Measurements from ENCODE around the gene MEDAG.

The MEDAG gene

GRCh38 chr13:30932481-30933353 is 26.6 kb downstream of the MEDAG start, which contains the start of gene TEX26:
TEX26 (plus strand) TSS chr13:30932656; CDS start chr13:30932716, 60 bp downstream.
- no peak for DNase-seq (ENCODE audit: low read depth in 1 of 2, low spot score in 1 of 2)
- no peak within 1 kb of the TSS for H3K4me3 ChIP-seq (replicated peaks; ENCODE audit: insufficient read depth, low read length)
- no peak for TF ChIP-seq SPI1 (IDR thresholded peaks at IDR 0.05; ENCODE audit: borderline replicate concordance, low read depth)
- TF ChIP-seq REST (IDR thresholded peaks at IDR 0.05; ENCODE audit: insufficient replicate concordance, low read depth), result no peak
- no peak for TF ChIP-seq POLR2AphosphoS5 (IDR thresholded peaks at IDR 0.05; ENCODE audit: low read depth)
- no peak for TF ChIP-seq GABPA (IDR thresholded peaks at IDR 0.05; ENCODE audit: low read depth)
- no peak for TF ChIP-seq CTCF (IDR thresholded peaks at IDR 0.05; ENCODE audit: insufficient read depth, low read length)

GRCh38 chr13:30933354-30933670 is 27.2 kb downstream of the MEDAG start:
- H3K27ac ChIP-seq (replicated peaks), result no peak overlapping the region
- DNase-seq (ENCODE audit: low read depth in 1 of 2, low spot score in 1 of 2), result no peak
- H3K27me3 ChIP-seq (ENCODE audit: insufficient read depth, poor library complexity, severe bottlenecking), result no peaks in the 10 kb centered on the region
- TF ChIP-seq CTCF (IDR thresholded peaks at IDR 0.05; ENCODE audit: insufficient read depth, low read length), result no peak
- H3K4me3 ChIP-seq (replicated peaks; ENCODE audit: insufficient read depth, low read length), result no peak overlapping the region

More at GRCh38 chr13:30932481-30933353, 26.6 kb downstream of the MEDAG start, which contains the start of gene TEX26:
- H3K27me3 ChIP-seq (ENCODE audit: insufficient read depth, poor library complexity, severe bottlenecking), result no peaks in the 10 kb centered on the region
- no peak within 1 kb of the TSS for H3K27ac ChIP-seq (replicated peaks)

GRCh38 chr13:30934381-30934780 is 28.3 kb downstream of the MEDAG start:
- DNase-seq (ENCODE audit: low read depth in 1 of 2, low spot score in 1 of 2), result no peak
- no peak overlapping the region for H3K4me3 ChIP-seq (replicated peaks; ENCODE audit: insufficient read depth, low read length)
- TF ChIP-seq POLR2AphosphoS5 (IDR thresholded peaks at IDR 0.05; ENCODE audit: low read depth) (no peak), REST (IDR thresholded peaks at IDR 0.05; ENCODE audit: insufficient replicate concordance, low read depth) (no peak), SPI1 (IDR thresholded peaks at IDR 0.05; ENCODE audit: borderline replicate concordance, low read depth) (no peak), GABPA (IDR thresholded peaks at IDR 0.05; ENCODE audit: low read depth) (no peak), CTCF (IDR thresholded peaks at IDR 0.05; ENCODE audit: insufficient read depth, low read length) (no peak)
- no peak overlapping the region for H3K27ac ChIP-seq (replicated peaks)
- H3K27me3 ChIP-seq (ENCODE audit: insufficient read depth, poor library complexity, severe bottlenecking), result no peaks in the 10 kb centered on the region

Data from HL-60 (cell line).